Suprapubic skin (tissue), 4 donors: ENCODE results near the gene MBNL2. TPM values are rescaled to one million over a fixed set of nuclear protein-coding genes. Genes with fewer than 3 reads are reported as not detected.
A peak's percentile ranks its signal among the peaks of the same experiment; 100 is the strongest.

ENCODE experiments used
- DNase-seq, 2 donors: peaks; one replicate each; pipeline ENCODE4 v3.0.0-alpha.2; 2019; ENCODE audit warnings: low spot score in 2 of 2
- H3K27ac ChIP-seq: fragments of 200-600 bp; sonication (generic); one replicate; pipeline ENCODE4 v1.5.1; 2019
- H3K27me3 ChIP-seq: fragments of 200-600 bp; sonication (generic); one replicate; pipeline ENCODE4 v1.5.1; 2019
- H3K36me3 ChIP-seq: fragments of 200-600 bp; sonication (generic); one replicate; pipeline ENCODE4 v1.5.1; 2019
- H3K4me1 ChIP-seq: fragments of 200-600 bp; sonication (generic); one replicate; pipeline ENCODE4 v1.5.1; 2019
- H3K4me3 ChIP-seq: fragments of 200-600 bp; sonication (generic); one replicate; pipeline ENCODE4 v1.5.1; 2019; ENCODE audit warnings: mild to moderate bottlenecking
- H3K9me3 ChIP-seq: fragments of 200-600 bp; sonication (generic); one replicate; pipeline ENCODE4 v1.5.1; 2019
- CTCF ChIP-seq, 2 donors: fragments of 200-600 bp in 1 of 2; fragments of 450-650 bp in 1 of 2; sonication (generic) in 1 of 2; IDR thresholded peaks; one replicate each; pipeline ENCODE4 v1.5.1; 2016 to 2019; ENCODE audit warnings: antibody characterized with exemption in 2 of 2, mild to moderate bottlenecking in 1 of 2, moderate library complexity in 1 of 2
- EP300 ChIP-seq: sonication (generic); formaldehyde crosslinking; IDR thresholded peaks from one replicate; pipeline ENCODE4 v1.6.1; 2017; ENCODE audit warnings: antibody characterized with exemption
- POLR2A ChIP-seq, 2 donors: fragments of 450-650 bp; IDR thresholded peaks; one replicate each; pipeline ENCODE4 v1.6.1; 2017; ENCODE audit warnings: antibody characterized with exemption in 2 of 2, mild to moderate bottlenecking in 2 of 2, moderate library complexity in 2 of 2
- POLR2AphosphoS5 ChIP-seq, 3 donors: sonication (generic); formaldehyde crosslinking; IDR thresholded peaks; one replicate each; pipeline ENCODE4 v1.6.1; 2017; ENCODE audit warnings: antibody characterized with exemption in 3 of 3
- WGBS: methylation state at CpG from one replicate; pipeline ENCODE4 v1.1.5; 2018; 5-methylcytosine and 5-hydroxymethylcytosine counted together
- total RNA-seq, 4 donors: library from RNA; depleted of rRNA; stranded (reverse); fragments of >200 nt; gene quantifications; one replicate each; pipeline ENCODE4 v1.1.0, GENCODE V29; 2016

MBNL2 gene
- total RNA-seq, 4 donors from 2014 or later: 64.2 to 92.4 (median 73.4) TPM

- TF ChIP-seq POLR2A (IDR thresholded peaks at IDR 0.05) (no peak), CTCF (IDR thresholded peaks at IDR 0.05) (no peak), EP300 (no peak), POLR2AphosphoS5 (IDR thresholded peaks at IDR 0.05) (no peak)
- DNase-seq: no peak
- Histone ChIP-seq H3K4me1 (peaks cover 49% of the 10 kb centered on the region), H3K9me3 (no peaks in the 10 kb centered on the region), H3K4me3 (no peak overlapping the region), H3K27ac (peak overlapping the region; percentile 10), H3K36me3 (peaks cover 8% of the 10 kb centered on the region), H3K27me3 (no peaks in the 10 kb centered on the region)
- WGBS: 58% methylated on average over 4 of the region's 4 CpGs
These were observed 110.6 kb downstream of the MBNL2 start for GRCh38 chr13:97332742-97333141.

- Histone ChIP-seq H3K9me3 (no peaks in the 10 kb centered on the region), H3K36me3 (peaks cover 12% of the 10 kb centered on the region), H3K4me3 (no peak overlapping the region), H3K27ac (no peak overlapping the region), H3K27me3 (no peaks in the 10 kb centered on the region), H3K4me1 (peaks cover 43% of the 10 kb centered on the region)
- TF ChIP-seq CTCF (IDR thresholded peaks at IDR 0.05): no peak
- WGBS: 85% methylated on average over 6 of the region's 6 CpGs
- no peak for DNase-seq
These were observed 111.8 kb downstream of the MBNL2 start for GRCh38 chr13:97333983-97334382.

GRCh38 chr13:97334690-97335089 is 112.6 kb downstream of the MBNL2 start:
- Histone ChIP-seq H3K4me3 (no peak overlapping the region), H3K36me3 (peaks cover 12% of the 10 kb centered on the region), H3K27me3 (no peaks in the 10 kb centered on the region), H3K27ac (peak overlapping the region; percentile 15), H3K9me3 (no peaks in the 10 kb centered on the region), H3K4me1 (peaks cover 42% of the 10 kb centered on the region)
- no peak for DNase-seq
- no peak for TF ChIP-seq EP300
- no peak for TF ChIP-seq POLR2AphosphoS5 (IDR thresholded peaks at IDR 0.05)
- TF ChIP-seq CTCF (IDR thresholded peaks at IDR 0.05): no peak
- no peak for TF ChIP-seq POLR2A (IDR thresholded peaks at IDR 0.05)
- 88% methylated on average over 3 of the region's 3 CpGs for WGBS

GRCh38 chr13:97335488-97336134 is 113.5 kb downstream of the MBNL2 start:
- 84% methylated on average over 6 of the region's 6 CpGs for WGBS
- DNase-seq: no peak
- peaks cover 44% of the 10 kb centered on the region for H3K4me1 ChIP-seq
- H3K4me3 ChIP-seq: no peak overlapping the region
- no peaks in the 10 kb centered on the region for H3K9me3 ChIP-seq
- peak overlapping the region; percentile 15 for H3K27ac ChIP-seq
- TF ChIP-seq POLR2A (IDR thresholded peaks at IDR 0.05) (no peak), POLR2AphosphoS5 (IDR thresholded peaks at IDR 0.05) (no peak), EP300 (no peak), CTCF (IDR thresholded peaks at IDR 0.05) (no peak)
- H3K36me3 ChIP-seq: peaks cover 12% of the 10 kb centered on the region
- no peaks in the 10 kb centered on the region for H3K27me3 ChIP-seq

GRCh38 chr13:97337985-97338499 is 115.9 kb downstream of the MBNL2 start:
- peaks cover 30% of the 10 kb centered on the region for H3K4me1 ChIP-seq
- TF ChIP-seq EP300 (no peak), POLR2A (IDR thresholded peaks at IDR 0.05) (no peak), CTCF (IDR thresholded peaks at IDR 0.05) (no peak)
- H3K4me3 ChIP-seq: no peak overlapping the region
- no peak overlapping the region for H3K27ac ChIP-seq
- no peaks in the 10 kb centered on the region for H3K9me3 ChIP-seq
- no peaks in the 10 kb centered on the region for H3K27me3 ChIP-seq
- H3K36me3 ChIP-seq: peaks cover 14% of the 10 kb centered on the region
- 88% methylated on average over 4 of the region's 4 CpGs for WGBS
- DNase-seq: no peak
